A204.1 (cell line): ENCODE data around the gene MBOAT2.
"Not testable (repeated sequence)": the region's sequence is repeated elsewhere in the genome, so short reads cannot be mapped to it uniquely, and the experiment has no call there.

Experiments
- FAIRE-seq: peaks from 2 replicates; lab custom pipeline; 2012; peaks lifted over from hg19 to GRCh38; lab: Jason Lieb, UNC

MBOAT2 gene

GRCh38 chr2:8989536-8990079 lies 13.9 kb downstream of the MBOAT2 start:
- no peak for FAIRE-seq

- FAIRE-seq = no peak
Observed at GRCh38 chr2:8987410-8987809, 16.1 kb downstream of the MBOAT2 start.

- FAIRE-seq = no peak
Observed at GRCh38 chr2:8986327-8986976, 17.0 kb downstream of the MBOAT2 start.

GRCh38 chr2:8985561-8986326 lies 17.7 kb downstream of the MBOAT2 start:
- no peak for FAIRE-seq

GRCh38 chr2:8984855-8985254 lies 18.6 kb downstream of the MBOAT2 start:
- FAIRE-seq = no peak

GRCh38 chr2:8984157-8984556 lies 19.3 kb downstream of the MBOAT2 start:
- FAIRE-seq = no peak

- FAIRE-seq = no peak
Observed at GRCh38 chr2:8983571-8983970, 19.9 kb downstream of the MBOAT2 start.

- no peak for FAIRE-seq
Observed at GRCh38 chr2:8981876-8982275, 21.6 kb downstream of the MBOAT2 start.

- no peak for FAIRE-seq
Observed at GRCh38 chr2:8980096-8980495, 23.4 kb downstream of the MBOAT2 start.

- FAIRE-seq = no peak
Observed at GRCh38 chr2:8977758-8978157, 25.7 kb downstream of the MBOAT2 start.

- FAIRE-seq = no peak
Observed at GRCh38 chr2:8976442-8977259, 26.8 kb downstream of the MBOAT2 start.

GRCh38 chr2:8974016-8974415 lies 29.5 kb downstream of the MBOAT2 start:
- FAIRE-seq = no peak

GRCh38 chr2:8973017-8973416 lies 30.5 kb downstream of the MBOAT2 start:
- not testable (repeated sequence) for FAIRE-seq

GRCh38 chr2:8972535-8972934 lies 30.9 kb downstream of the MBOAT2 start:
- not testable (repeated sequence) for FAIRE-seq

- not testable (repeated sequence) for FAIRE-seq
Observed at GRCh38 chr2:8969348-8969747, 34.1 kb downstream of the MBOAT2 start.

GRCh38 chr2:8966123-8966908 lies 37.2 kb downstream of the MBOAT2 start:
- FAIRE-seq = no peak

GRCh38 chr2:8965216-8965969 lies 38.1 kb downstream of the MBOAT2 start:
- FAIRE-seq = no peak

- no peak for FAIRE-seq
Observed at GRCh38 chr2:8962890-8963289, 40.6 kb downstream of the MBOAT2 start.

GRCh38 chr2:8957628-8958027 lies 45.9 kb downstream of the MBOAT2 start:
- FAIRE-seq = no peak

GRCh38 chr2:8956774-8957173 lies 46.7 kb downstream of the MBOAT2 start:
- FAIRE-seq = no peak

GRCh38 chr2:8954990-8955389 lies 48.5 kb downstream of the MBOAT2 start:
- FAIRE-seq = no peak
